Cardiac septum (tissue), 1 donor: ENCODE measurements around the gene CUL4A. TPM values are rescaled to one million over a fixed set of nuclear protein-coding genes. Genes with fewer than 3 reads are reported as not detected.
"Not testable (repeated sequence)": the region's sequence is repeated elsewhere in the genome, so short reads cannot be mapped to it uniquely, and the experiment has no call there.

Experiments
- DNase-seq: peaks from one replicate; pipeline ENCODE4 v3.0.0-alpha.2; 2020; ENCODE audit warnings: low spot score
- intact Hi-C: fragments of 100-400 bp; cut with DNase I; formaldehyde crosslinking; loops from one replicate; pipeline ENCODE4 v1.14.0; 2022
- long read RNA-seq: library from polyadenylated mRNA; unstranded; transcript quantifications from one replicate; pipeline ENCODE4 v2.0.0, GENCODE V29; 2021
- total RNA-seq: library from RNA; stranded (reverse); fragmentation: NEBNext Ultra II Directional; extraction: Animal tissue kit (Norgen Biotek cat#: 25700); gene quantifications from one replicate; pipeline ENCODE4 v1.2.1, GENCODE V29; 2021
- donor health status: DM: no; HTN: no; CAD: no.

Gene CUL4A
- 92.5 TPM for total RNA-seq
- long read RNA-seq, full-length matches to known transcripts = 318 of 376 reads
- long read RNA-seq, partial matches to known transcripts = 28 of 376 reads
- long read RNA-seq, other reads (novel, unspliced or antisense) = 30 of 376 reads

- peak; percentile 92 for DNase-seq
- intact Hi-C loops = loop anchor here (2.0 kb wide), 1 partner anchor 57 kb away; no protein-coding TSS in a partner anchor
Measured at GRCh38 chr13:113209336-113209758, at the start of gene CUL4A. Gene CUL4A (plus strand): TSS chr13:113209613. CDS start chr13:113209628, 15 bp downstream.

- intact Hi-C loops = no loop called here
- no peak for DNase-seq
Measured at GRCh38 chr13:113159701-113160100, 49.7 kb upstream of the CUL4A start.

- intact Hi-C loops = no loop called here
- DNase-seq = no peak
Measured at GRCh38 chr13:113160983-113161382, 48.4 kb upstream of the CUL4A start.

- intact Hi-C loops = no loop called here
- no peak for DNase-seq
Measured at GRCh38 chr13:113161433-113161832, 48.0 kb upstream of the CUL4A start.

- DNase-seq, intact Hi-C loops: not testable (repeated sequence)
Measured at GRCh38 chr13:113161975-113162374, 47.4 kb upstream of the CUL4A start.

- no peak for DNase-seq
- intact Hi-C loops = no loop called here
Measured at GRCh38 chr13:113162783-113163685, 46.4 kb upstream of the CUL4A start.

- intact Hi-C loops = no loop called here
Measured at GRCh38 chr13:113164492-113164891, 44.9 kb upstream of the CUL4A start.

GRCh38 chr13:113166266-113166665 is 43.1 kb upstream of the CUL4A start:
- DNase-seq = no peak
- intact Hi-C loops = no loop called here

More at GRCh38 chr13:113164492-113164891, 44.9 kb upstream of the CUL4A start:
- no peak for DNase-seq

- intact Hi-C loops = no loop called here
- no peak for DNase-seq
Measured at GRCh38 chr13:113166681-113167080, 42.7 kb upstream of the CUL4A start.

- intact Hi-C loops = no loop called here
Measured at GRCh38 chr13:113167155-113167554, 42.3 kb upstream of the CUL4A start.

GRCh38 chr13:113167575-113167974 is 41.8 kb upstream of the CUL4A start:
- no peak for DNase-seq

More at GRCh38 chr13:113167155-113167554, 42.3 kb upstream of the CUL4A start:
- DNase-seq = no peak

GRCh38 chr13:113168211-113168610 is 41.2 kb upstream of the CUL4A start:
- DNase-seq = no peak
- intact Hi-C loops = no loop called here

More at GRCh38 chr13:113167575-113167974, 41.8 kb upstream of the CUL4A start:
- intact Hi-C loops = no loop called here

GRCh38 chr13:113169277-113170272 is 39.8 kb upstream of the CUL4A start:
- intact Hi-C loops = no loop called here
- DNase-seq = no peak

- intact Hi-C loops = no loop called here
- DNase-seq = no peak
Measured at GRCh38 chr13:113170511-113170910, 38.9 kb upstream of the CUL4A start.

- DNase-seq = no peak
- intact Hi-C loops = no loop called here
Measured at GRCh38 chr13:113171250-113172125, 37.9 kb upstream of the CUL4A start.

- intact Hi-C loops = no loop called here
- DNase-seq = no peak
Measured at GRCh38 chr13:113172419-113172926, 36.9 kb upstream of the CUL4A start.

GRCh38 chr13:113176280-113176679 is 33.1 kb upstream of the CUL4A start:
- no peak for DNase-seq

GRCh38 chr13:113176822-113177221 is 32.6 kb upstream of the CUL4A start:
- no peak for DNase-seq
- intact Hi-C loops = no loop called here

More at GRCh38 chr13:113176280-113176679, 33.1 kb upstream of the CUL4A start:
- intact Hi-C loops = no loop called here
